ENCODE measurements around the gene MAPKAPK2. TPM values are rescaled to one million over a fixed set of nuclear protein-coding genes. Genes with fewer than 3 reads are reported as not detected.

Gene MAPKAPK2
- total RNA-seq, 4 donors from 2014 or later = 37.8 to 63.3 (median 42.9) TPM

DNA sequence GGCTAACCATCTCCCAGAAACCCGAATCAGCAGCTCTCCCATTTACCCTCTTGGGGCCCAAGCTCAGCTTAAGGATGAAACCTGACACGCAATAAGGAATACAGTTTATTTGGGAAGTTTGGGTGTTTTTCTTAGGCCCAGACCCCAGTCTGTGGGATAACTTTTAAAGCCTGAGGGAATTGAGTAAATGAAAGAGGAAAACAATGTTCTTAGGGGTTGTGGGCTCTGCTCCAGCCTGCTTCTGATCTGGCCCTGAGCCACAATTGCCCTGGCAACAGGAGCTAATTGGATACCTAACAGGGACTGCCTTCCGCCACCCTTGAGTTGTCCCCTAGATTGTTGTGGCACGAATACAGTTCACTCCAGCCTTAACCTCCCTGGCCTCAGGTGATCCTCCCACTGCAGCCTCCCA is 29.2 kb upstream of the MAPKAPK2 start:
- TF ChIP-seq, protein P1, sequence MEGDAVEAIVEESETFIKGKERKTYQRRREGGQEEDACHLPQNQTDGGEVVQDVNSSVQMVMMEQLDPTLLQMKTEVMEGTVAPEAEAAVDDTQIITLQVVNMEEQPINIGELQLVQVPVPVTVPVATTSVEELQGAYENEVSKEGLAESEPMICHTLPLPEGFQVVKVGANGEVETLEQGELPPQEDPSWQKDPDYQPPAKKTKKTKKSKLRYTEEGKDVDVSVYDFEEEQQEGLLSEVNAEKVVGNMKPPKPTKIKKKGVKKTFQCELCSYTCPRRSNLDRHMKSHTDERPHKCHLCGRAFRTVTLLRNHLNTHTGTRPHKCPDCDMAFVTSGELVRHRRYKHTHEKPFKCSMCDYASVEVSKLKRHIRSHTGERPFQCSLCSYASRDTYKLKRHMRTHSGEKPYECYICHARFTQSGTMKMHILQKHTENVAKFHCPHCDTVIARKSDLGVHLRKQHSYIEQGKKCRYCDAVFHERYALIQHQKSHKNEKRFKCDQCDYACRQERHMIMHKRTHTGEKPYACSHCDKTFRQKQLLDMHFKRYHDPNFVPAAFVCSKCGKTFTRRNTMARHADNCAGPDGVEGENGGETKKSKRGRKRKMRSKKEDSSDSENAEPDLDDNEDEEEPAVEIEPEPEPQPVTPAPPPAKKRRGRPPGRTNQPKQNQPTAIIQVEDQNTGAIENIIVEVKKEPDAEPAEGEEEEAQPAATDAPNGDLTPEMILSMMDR (IDR thresholded peaks at IDR 0.05; ENCODE audit: low read depth) = no peak

DNA sequence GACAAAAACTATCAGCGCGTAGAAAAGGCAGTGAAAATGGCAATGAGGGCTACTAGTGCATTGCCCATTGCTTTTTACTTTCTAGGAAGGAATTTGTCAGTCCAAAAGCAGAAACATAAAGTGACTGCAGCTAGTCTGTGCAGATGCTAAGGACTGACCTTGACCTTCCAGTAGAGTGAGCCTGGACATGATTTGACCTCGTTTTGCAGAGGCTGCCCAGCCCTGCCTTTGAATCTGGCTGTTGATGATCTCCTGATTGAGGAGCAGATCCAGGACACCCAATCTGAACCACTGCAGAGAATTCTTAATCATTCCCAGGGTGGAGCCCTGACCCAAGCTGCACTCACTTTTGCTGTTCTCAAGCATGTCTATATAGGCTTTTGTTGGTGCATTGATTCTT is 27.8 kb upstream of the MAPKAPK2 start:
- TF ChIP-seq, protein P1 (IDR thresholded peaks at IDR 0.05; ENCODE audit: low read depth) = no peak

- TF ChIP-seq, protein P1 (IDR thresholded peaks at IDR 0.05; ENCODE audit: low read depth) = no peak
Measured at GRCh38 chr1:206657751-206658150, 27.0 kb upstream of the MAPKAPK2 start.

DNA sequence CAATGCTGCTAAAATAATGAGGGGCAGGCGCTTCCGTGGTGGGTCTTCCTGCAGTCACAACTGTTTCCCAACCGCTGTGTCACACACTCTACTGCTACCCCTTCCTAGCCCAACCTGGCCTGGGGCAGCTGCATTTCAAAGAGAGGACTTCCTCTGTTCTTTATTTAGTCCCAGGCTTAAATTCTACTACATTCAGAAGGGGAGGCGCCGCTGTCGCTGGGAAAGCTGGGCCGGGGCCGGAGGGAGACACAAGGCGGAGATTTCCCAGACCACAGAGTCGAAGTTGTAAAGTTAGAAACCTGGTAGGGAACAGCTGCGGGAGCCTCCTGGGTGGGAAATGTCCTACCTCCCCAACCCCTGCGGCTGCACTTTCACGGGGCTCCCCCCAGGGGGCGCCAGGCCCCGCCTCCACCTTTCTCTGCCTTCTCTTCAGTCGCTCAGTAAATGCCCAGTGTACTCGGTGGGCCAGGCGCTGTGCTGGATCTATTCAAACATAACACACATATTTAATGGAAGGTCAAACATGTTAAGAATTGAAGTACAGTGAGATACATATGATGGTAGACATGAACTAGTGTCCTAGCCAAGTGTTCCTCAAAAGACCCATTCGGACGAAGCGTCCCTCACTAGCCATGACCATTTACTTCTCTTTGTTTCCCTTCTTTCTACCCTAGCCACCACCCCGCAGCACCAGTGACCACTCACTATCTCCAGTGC is 26.3 kb upstream of the MAPKAPK2 start:
- TF ChIP-seq, protein P1 (IDR thresholded peaks at IDR 0.05; ENCODE audit: low read depth) = no peak

GRCh38 chr1:206658981-206659273 is 25.8 kb upstream of the MAPKAPK2 start:
- TF ChIP-seq, protein P1 (IDR thresholded peaks at IDR 0.05; ENCODE audit: low read depth) = no peak

- TF ChIP-seq, protein P1 (IDR thresholded peaks at IDR 0.05; ENCODE audit: low read depth) = no peak
Measured at GRCh38 chr1:206660136-206660535, 24.6 kb upstream of the MAPKAPK2 start.

GRCh38 chr1:206661161-206661820 is 23.4 kb upstream of the MAPKAPK2 start:
- TF ChIP-seq, protein P1 (IDR thresholded peaks at IDR 0.05; ENCODE audit: low read depth) = no peak
